Neural progenitor cell (in vitro differentiated cells): ENCODE data around the gene IL17RB.

Experiments used
- CTCF ChIP-seq: fragments of 200-600 bp; sonication (generic); IDR thresholded peaks from 2 replicates; pipeline ENCODE4 v1.5.1; 2017; ENCODE audit warnings: antibody characterized with exemption, mild to moderate bottlenecking
- EZH2phosphoT487 ChIP-seq: fragments of 200-600 bp; sonication (generic); IDR thresholded peaks from 2 replicates; pipeline ENCODE4 v1.6.1; 2017; ENCODE audit warnings: antibody characterized with exemption

GRCh38 chr3:53881691-53882593 is 35.6 kb downstream of the IL17RB start, which contains the start of gene ACTR8:
- TF ChIP-seq CTCF (peak; percentile 13), EZH2phosphoT487 (no peak)
